K562 (cell line): ENCODE measurements around the gene TBX1. TPM values are rescaled to one million over a fixed set of nuclear protein-coding genes. Genes with fewer than 3 reads are reported as not detected.

Source experiments
- CC2D1A ChIP-seq: fragments of 450-650 bp; IDR thresholded peaks from 2 replicates; pipeline ENCODE4 v1.6.1; 2017; ENCODE audit warnings: mild to moderate bottlenecking
- PCBP2 ChIP-seq: fragments of 200-400 bp; formaldehyde crosslinking; IDR thresholded peaks from 2 replicates; pipeline ENCODE4 v1.6.1; 2018; ENCODE audit warnings: low read length, low read depth, mild to moderate bottlenecking, moderate library complexity; ENCODE audit not compliant: poor library complexity, severe bottlenecking
- SRF ChIP-seq, 2 experiments: fragments of 250-450, 450-650 bp in 1 of 2; sonication (Bioruptor Pico) in 1 of 2; sonication (generic) in 1 of 2; formaldehyde crosslinking; IDR thresholded peaks; 2 replicates each; pipeline versions ENCODE4 v1.5.0 to v1.5.1; 2020 to 2022; ENCODE audit warnings: mild to moderate bottlenecking in 1 of 2, missing genetic modification reagents in 1 of 2
- ZNF830 ChIP-seq: fragments of 250-450 bp; sonication (Bioruptor Pico); IDR thresholded peaks from 2 replicates; pipeline ENCODE4 v1.5.0; 2021; ENCODE audit warnings: mild to moderate bottlenecking
- polyA plus RNA-seq, 8 experiments: library from polyadenylated mRNA; depleted of rRNA in 4 of 8; stranded (reverse) in 5 of 8; unstranded in 3 of 8; fragments of >200 nt; fragmentation: Nextera tagmentation in 2 of 8; fragmentation: Illumina TruSeq in 1 of 8; extraction: Ambion mirVana in 2 of 8; extraction: Trizol in 1 of 8; gene quantifications; 2 replicates each; pipeline versions ENCODE4 v1.2.1 to v1.2.3, GENCODE V29; 2011 to 2014; ENCODE audit warnings: inconsistent platforms in 1 of 8, missing spikeins in 1 of 8
- total RNA-seq, 7 experiments: library from RNA; depleted of rRNA in 6 of 7; stranded (reverse); fragments of >200 nt in 6 of 7; fragmentation: Illumina TruSeq in 2 of 7; extraction: Trizol in 2 of 7; gene quantifications; 2 replicates each; pipeline versions ENCODE4 v1.2.1 to v1.2.3, GENCODE V29; 2011 to 2021; ENCODE audit warnings: low replicate concordance in 1 of 7
- TF ChIP-seq, protein P1 (sequence below): sonication (generic); formaldehyde crosslinking; IDR thresholded peaks from 2 replicates; pipeline ENCODE4 v1.8.1; 2022; ENCODE audit warnings: missing genetic modification reagents
- TF ChIP-seq, protein P2 (sequence below): fragments of 450-650 bp; IDR thresholded peaks from 2 replicates; pipeline ENCODE4 v1.6.1; 2017; ENCODE audit warnings: antibody characterized with exemption, mild to moderate bottlenecking
- TF ChIP-seq, protein P3 (sequence below): sonication (generic); formaldehyde crosslinking; IDR thresholded peaks from 2 replicates; pipeline ENCODE4 v1.8.1; 2023; ENCODE audit warnings: mild to moderate bottlenecking, missing genetic modification reagents
- TF ChIP-seq, protein P4 (sequence below): fragments of 450-650 bp; formaldehyde crosslinking; IDR thresholded peaks from 2 replicates; pipeline ENCODE4 v1.4.0; 2022; ENCODE audit warnings: missing genetic modification characterization
- TF ChIP-seq, protein P5 (sequence below): sonication (generic); formaldehyde crosslinking; IDR thresholded peaks from 2 replicates; pipeline ENCODE4 v1.8.0; 2023; ENCODE audit warnings: mild to moderate bottlenecking, missing genetic modification reagents

TBX1 gene
- total and polyA plus RNA-seq, 9 of the 15 experiments (the other 6 are each of a cell fraction or from before 2014, with no cell fraction given): 0.07 to 35.0 (median 3.9) TPM

DNA sequence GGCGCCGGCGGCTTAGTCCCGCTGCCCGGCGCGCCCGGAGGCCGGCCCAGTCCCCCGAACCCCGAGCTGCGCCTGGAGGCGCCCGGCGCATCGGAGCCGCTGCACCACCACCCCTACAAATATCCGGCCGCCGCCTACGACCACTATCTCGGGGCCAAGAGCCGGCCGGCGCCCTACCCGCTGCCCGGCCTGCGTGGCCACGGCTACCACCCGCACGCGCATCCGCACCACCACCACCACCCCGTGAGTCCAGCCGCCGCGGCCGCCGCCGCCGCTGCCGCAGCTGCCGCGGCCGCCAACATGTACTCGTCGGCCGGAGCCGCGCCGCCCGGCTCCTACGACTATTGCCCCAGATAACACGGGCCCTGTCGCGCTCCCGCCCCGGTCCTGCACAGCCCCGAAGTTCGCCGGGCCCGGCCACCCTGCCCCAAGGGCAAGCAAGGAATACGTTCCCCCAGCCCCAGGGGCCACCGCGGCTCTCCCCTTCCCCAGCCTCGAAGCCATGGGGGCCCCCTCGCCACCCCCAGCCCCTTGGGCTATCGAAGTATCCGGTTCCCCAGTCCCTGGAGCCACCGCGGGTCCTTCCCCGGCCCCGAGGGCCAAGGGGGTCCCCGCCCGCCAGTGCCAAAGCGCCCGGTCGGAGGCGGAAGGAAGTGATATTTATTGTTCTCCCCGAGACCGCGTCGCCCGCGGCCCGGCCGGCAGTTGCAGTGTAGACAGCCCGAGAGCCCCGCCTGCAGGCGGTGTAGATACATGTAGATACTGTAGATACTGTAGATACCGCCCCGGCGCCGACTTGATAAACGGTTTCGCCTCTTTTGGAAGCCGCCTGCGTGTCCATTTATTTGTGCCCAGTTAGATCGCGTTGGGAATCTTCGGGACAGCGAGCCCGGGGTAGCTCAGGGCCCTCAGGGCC, 6.2 kb downstream of the TBX1 start (continued):
- TF ChIP-seq, protein P1, sequence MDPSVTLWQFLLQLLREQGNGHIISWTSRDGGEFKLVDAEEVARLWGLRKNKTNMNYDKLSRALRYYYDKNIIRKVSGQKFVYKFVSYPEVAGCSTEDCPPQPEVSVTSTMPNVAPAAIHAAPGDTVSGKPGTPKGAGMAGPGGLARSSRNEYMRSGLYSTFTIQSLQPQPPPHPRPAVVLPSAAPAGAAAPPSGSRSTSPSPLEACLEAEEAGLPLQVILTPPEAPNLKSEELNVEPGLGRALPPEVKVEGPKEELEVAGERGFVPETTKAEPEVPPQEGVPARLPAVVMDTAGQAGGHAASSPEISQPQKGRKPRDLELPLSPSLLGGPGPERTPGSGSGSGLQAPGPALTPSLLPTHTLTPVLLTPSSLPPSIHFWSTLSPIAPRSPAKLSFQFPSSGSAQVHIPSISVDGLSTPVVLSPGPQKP (CRISPR knock-in tag): no peak
- TF ChIP-seq, protein P2, sequence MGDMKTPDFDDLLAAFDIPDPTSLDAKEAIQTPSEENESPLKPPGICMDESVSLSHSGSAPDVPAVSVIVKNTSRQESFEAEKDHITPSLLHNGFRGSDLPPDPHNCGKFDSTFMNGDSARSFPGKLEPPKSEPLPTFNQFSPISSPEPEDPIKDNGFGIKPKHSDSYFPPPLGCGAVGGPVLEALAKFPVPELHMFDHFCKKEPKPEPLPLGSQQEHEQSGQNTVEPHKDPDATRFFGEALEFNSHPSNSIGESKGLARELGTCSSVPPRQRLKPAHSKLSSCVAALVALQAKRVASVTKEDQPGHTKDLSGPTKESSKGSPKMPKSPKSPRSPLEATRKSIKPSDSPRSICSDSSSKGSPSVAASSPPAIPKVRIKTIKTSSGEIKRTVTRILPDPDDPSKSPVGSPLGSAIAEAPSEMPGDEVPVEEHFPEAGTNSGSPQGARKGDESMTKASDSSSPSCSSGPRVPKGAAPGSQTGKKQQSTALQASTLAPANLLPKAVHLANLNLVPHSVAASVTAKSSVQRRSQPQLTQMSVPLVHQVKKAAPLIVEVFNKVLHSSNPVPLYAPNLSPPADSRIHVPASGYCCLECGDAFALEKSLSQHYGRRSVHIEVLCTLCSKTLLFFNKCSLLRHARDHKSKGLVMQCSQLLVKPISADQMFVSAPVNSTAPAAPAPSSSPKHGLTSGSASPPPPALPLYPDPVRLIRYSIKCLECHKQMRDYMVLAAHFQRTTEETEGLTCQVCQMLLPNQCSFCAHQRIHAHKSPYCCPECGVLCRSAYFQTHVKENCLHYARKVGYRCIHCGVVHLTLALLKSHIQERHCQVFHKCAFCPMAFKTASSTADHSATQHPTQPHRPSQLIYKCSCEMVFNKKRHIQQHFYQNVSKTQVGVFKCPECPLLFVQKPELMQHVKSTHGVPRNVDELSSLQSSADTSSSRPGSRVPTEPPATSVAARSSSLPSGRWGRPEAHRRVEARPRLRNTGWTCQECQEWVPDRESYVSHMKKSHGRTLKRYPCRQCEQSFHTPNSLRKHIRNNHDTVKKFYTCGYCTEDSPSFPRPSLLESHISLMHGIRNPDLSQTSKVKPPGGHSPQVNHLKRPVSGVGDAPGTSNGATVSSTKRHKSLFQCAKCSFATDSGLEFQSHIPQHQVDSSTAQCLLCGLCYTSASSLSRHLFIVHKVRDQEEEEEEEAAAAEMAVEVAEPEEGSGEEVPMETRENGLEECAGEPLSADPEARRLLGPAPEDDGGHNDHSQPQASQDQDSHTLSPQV: no peak
- TF ChIP-seq, protein P3, sequence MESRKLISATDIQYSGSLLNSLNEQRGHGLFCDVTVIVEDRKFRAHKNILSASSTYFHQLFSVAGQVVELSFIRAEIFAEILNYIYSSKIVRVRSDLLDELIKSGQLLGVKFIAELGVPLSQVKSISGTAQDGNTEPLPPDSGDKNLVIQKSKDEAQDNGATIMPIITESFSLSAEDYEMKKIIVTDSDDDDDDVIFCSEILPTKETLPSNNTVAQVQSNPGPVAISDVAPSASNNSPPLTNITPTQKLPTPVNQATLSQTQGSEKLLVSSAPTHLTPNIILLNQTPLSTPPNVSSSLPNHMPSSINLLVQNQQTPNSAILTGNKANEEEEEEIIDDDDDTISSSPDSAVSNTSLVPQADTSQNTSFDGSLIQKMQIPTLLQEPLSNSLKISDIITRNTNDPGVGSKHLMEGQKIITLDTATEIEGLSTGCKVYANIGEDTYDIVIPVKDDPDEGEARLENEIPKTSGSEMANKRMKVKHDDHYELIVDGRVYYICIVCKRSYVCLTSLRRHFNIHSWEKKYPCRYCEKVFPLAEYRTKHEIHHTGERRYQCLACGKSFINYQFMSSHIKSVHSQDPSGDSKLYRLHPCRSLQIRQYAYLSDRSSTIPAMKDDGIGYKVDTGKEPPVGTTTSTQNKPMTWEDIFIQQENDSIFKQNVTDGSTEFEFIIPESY: no peak
- no peak for TF ChIP-seq ZNF830 (CRISPR knock-in tag)
- no peak for TF ChIP-seq PCBP2
- no peak; a peak in 1 of 4 replicates for TF ChIP-seq SRF (CRISPR knock-in tag; IDR thresholded peaks at IDR 0.05)
- TF ChIP-seq, protein P4, sequence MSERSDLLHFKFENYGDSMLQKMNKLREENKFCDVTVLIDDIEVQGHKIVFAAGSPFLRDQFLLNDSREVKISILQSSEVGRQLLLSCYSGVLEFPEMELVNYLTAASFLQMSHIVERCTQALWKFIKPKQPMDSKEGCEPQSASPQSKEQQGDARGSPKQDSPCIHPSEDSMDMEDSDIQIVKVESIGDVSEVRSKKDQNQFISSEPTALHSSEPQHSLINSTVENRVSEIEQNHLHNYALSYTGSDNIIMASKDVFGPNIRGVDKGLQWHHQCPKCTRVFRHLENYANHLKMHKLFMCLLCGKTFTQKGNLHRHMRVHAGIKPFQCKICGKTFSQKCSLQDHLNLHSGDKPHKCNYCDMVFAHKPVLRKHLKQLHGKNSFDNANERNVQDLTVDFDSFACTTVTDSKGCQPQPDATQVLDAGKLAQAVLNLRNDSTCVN (CRISPR knock-in tag): no peak
- no peak for TF ChIP-seq CC2D1A
- TF ChIP-seq, protein P5, sequence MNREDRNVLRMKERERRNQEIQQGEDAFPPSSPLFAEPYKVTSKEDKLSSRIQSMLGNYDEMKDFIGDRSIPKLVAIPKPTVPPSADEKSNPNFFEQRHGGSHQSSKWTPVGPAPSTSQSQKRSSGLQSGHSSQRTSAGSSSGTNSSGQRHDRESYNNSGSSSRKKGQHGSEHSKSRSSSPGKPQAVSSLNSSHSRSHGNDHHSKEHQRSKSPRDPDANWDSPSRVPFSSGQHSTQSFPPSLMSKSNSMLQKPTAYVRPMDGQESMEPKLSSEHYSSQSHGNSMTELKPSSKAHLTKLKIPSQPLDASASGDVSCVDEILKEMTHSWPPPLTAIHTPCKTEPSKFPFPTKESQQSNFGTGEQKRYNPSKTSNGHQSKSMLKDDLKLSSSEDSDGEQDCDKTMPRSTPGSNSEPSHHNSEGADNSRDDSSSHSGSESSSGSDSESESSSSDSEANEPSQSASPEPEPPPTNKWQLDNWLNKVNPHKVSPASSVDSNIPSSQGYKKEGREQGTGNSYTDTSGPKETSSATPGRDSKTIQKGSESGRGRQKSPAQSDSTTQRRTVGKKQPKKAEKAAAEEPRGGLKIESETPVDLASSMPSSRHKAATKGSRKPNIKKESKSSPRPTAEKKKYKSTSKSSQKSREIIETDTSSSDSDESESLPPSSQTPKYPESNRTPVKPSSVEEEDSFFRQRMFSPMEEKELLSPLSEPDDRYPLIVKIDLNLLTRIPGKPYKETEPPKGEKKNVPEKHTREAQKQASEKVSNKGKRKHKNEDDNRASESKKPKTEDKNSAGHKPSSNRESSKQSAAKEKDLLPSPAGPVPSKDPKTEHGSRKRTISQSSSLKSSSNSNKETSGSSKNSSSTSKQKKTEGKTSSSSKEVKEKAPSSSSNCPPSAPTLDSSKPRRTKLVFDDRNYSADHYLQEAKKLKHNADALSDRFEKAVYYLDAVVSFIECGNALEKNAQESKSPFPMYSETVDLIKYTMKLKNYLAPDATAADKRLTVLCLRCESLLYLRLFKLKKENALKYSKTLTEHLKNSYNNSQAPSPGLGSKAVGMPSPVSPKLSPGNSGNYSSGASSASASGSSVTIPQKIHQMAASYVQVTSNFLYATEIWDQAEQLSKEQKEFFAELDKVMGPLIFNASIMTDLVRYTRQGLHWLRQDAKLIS (CRISPR knock-in tag): no peak
